Measurements from ENCODE around the gene RAB8B.

DNA sequence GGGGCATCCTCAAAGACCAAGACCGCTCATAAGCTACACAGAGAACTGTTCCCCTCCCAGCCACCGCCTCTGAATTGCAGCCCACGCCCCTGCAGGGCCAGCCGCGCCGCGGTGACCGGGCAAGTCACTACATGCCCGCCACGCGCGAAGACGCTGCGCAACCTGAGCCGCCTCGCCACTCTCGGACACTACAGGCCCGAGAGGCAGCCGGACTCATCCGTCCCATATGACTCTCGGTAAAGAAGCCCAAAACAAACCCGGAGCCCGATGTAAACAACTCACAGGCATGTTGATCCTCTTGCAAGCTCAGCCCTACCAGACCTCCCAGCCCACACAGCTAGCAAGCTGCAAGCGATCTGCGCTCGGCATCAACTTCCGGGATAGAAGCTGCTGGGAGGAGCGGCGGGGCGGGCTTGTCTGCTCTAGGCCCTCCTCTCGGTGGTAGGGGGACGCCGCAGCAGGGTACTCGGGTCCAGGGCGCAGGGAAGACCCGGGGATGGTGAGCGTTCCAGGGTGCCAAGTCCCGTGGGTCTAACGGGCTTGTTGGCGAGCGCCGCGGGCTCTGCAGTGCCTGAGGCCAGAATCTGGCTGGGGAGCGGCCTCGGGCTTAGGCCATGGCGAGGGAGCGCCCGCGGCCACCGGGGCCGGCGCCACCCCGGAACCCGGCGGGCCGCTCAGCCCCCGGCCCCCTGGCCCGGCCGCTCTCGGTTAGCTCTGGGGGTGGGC, 32.1 kb upstream of the RAB8B start, which contains the start of gene RPS27L:
- TF ChIP-seq, protein P1, sequence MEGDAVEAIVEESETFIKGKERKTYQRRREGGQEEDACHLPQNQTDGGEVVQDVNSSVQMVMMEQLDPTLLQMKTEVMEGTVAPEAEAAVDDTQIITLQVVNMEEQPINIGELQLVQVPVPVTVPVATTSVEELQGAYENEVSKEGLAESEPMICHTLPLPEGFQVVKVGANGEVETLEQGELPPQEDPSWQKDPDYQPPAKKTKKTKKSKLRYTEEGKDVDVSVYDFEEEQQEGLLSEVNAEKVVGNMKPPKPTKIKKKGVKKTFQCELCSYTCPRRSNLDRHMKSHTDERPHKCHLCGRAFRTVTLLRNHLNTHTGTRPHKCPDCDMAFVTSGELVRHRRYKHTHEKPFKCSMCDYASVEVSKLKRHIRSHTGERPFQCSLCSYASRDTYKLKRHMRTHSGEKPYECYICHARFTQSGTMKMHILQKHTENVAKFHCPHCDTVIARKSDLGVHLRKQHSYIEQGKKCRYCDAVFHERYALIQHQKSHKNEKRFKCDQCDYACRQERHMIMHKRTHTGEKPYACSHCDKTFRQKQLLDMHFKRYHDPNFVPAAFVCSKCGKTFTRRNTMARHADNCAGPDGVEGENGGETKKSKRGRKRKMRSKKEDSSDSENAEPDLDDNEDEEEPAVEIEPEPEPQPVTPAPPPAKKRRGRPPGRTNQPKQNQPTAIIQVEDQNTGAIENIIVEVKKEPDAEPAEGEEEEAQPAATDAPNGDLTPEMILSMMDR (IDR thresholded peaks at IDR 0.05) = no peak
- peak; percentile 84 to 90 for TF ChIP-seq POLR2A (IDR thresholded peaks at IDR 0.05)
- TF ChIP-seq EP300 (IDR thresholded peaks at IDR 0.05) = no peak
